HUES48 (cell line): ENCODE measurements around the gene PPP2R5C.

ENCODE experiments used
- H3K27ac ChIP-seq: one replicate; pipeline ENCODE4 v1.7.0; 2013; ENCODE audit warnings: low read depth, low read length, inconsistent platforms
- H3K27me3 ChIP-seq: 2 replicates; pipeline ENCODE4 v1.6.1; 2013; ENCODE audit warnings: mild to moderate bottlenecking, low read length; ENCODE audit not compliant: control insufficient read depth, insufficient read depth
- H3K36me3 ChIP-seq: 2 replicates; pipeline ENCODE4 v1.6.1; 2013; ENCODE audit warnings: low read length; ENCODE audit not compliant: control insufficient read depth, insufficient read depth
- H3K4me1 ChIP-seq: 2 replicates; pipeline ENCODE4 v1.6.1; 2013; ENCODE audit warnings: mild to moderate bottlenecking, low read length; ENCODE audit not compliant: control insufficient read depth, insufficient read depth
- H3K4me3 ChIP-seq: 2 replicates; pipeline ENCODE4 v1.5.1; 2013; ENCODE audit warnings: mild to moderate bottlenecking, low read depth, low read length
- H3K9ac ChIP-seq: 2 replicates; pipeline ENCODE4 v1.6.1; 2013; ENCODE audit warnings: mild to moderate bottlenecking, low read depth, low read length, moderate library complexity
- H3K9me3 ChIP-seq: 2 replicates; pipeline ENCODE4 v1.6.1; 2013; ENCODE audit warnings: low read length; ENCODE audit not compliant: control insufficient read depth, insufficient read depth

The PPP2R5C gene

DNA sequence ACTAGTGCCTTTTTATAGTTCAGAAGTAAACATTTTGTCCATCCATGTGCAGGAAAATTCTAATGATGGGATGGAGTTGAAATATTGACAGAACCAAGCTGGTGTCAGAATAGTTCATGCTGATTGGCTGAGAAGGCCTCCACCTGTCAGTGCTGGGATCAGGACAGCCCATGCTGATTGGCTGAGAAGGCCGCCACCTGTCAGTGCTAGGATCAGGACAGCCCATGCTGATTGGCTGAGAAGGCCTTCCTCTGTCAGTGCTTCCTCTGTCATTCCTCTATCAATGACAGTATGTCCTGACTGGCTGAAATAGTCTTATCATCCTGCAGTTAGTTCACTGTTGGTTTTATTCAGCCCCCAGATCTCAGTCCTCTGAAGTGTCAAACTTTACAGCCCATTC is 95.7 kb downstream of the PPP2R5C start:
- Histone ChIP-seq H3K36me3 (peaks cover 17% of the 10 kb centered on the region; the same call in 1 of the 2 replicates), H3K4me3 (no peak overlapping the region), H3K27me3 (no peaks in the 10 kb centered on the region), H3K9me3 (no peaks in the 10 kb centered on the region), H3K27ac (no peak overlapping the region), H3K9ac (no peak overlapping the region), H3K4me1 (no peaks in the 10 kb centered on the region)

DNA sequence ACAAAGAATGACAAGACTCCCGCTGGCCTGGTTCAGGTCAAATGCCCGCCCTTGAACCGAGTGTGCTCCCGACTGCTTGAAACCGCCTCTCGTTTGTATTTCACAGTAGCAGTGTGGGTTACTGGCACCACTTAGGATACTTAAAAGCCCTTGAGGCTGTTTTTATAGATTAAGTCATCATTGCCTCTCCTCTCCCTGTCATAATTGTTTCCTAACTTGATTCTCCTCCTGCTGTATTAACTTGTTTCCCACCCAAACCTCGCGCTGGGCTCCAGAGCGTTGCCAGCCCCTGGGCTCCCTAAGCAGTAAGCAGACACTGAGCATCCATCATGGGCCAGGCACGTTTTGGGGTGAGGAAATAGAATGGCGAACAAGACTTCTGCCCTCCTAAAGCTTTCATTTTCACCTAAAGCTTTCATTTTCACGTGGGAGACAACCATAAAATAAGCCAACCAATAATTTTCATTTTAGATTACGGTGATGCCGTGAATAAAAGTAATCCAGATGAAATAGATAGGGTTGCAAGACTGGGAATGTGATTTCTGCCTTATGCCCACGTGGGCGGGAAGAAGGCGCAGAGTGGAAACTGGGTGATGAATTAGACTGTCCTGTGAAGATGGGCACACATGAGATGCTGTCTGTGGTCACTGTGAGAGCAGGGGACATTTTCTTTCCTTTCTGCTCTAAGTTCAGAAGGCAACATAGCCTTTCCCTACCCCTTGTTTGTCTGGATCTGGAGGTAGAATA is 97.5 kb downstream of the PPP2R5C start:
- H3K9ac ChIP-seq: no peak overlapping the region
- peaks cover 17% of the 10 kb centered on the region; the same call in 1 of the 2 replicates for H3K36me3 ChIP-seq
- no peak overlapping the region for H3K27ac ChIP-seq
- no peaks in the 10 kb centered on the region for H3K27me3 ChIP-seq
- no peaks in the 10 kb centered on the region for H3K4me1 ChIP-seq
- no peak overlapping the region for H3K4me3 ChIP-seq
- H3K9me3 ChIP-seq: no peaks in the 10 kb centered on the region

DNA sequence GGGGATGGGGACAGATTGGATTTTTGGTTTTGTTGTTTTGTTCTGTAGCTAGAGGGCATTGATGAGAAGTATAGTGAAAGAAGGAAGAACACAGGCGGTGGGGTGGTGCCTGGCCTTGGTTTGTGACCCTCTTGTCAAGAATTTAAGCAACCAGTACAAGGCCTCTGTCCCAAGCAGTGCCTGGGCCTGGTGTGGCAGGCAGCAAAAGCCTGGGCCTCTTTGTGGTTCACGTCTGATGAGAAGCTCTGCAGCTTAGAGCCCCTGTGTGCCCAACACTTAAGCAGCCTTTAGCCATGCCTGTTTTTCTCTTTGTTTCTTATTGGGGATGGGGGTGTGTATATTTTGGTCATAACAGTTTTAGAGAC is 98.0 kb downstream of the PPP2R5C start:
- H3K9me3 ChIP-seq: no peaks in the 10 kb centered on the region
- no peaks in the 10 kb centered on the region for H3K4me1 ChIP-seq
- H3K9ac ChIP-seq: no peak overlapping the region
- no peak overlapping the region for H3K4me3 ChIP-seq
- peaks cover 20% of the 10 kb centered on the region; the same call in 1 of the 2 replicates for H3K36me3 ChIP-seq
- H3K27ac ChIP-seq: no peak overlapping the region
- no peaks in the 10 kb centered on the region for H3K27me3 ChIP-seq

DNA sequence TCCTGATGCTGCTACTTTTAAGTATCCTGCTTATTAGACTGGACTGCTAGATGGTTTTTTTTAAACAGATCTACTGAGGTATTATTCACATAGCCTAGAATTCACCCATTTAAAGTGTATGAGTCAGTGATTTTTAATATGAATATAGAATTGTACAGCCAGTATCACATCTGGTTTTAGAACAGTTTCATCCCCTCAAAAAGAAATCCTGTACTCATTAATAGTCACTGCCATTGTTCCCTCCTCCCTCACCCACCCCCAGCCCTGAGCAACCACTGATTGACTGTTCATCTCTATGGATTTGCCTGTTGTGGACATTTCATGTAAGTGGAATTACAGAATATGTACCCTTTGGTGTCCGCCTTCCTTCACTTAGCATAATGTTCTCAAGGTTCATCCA is 98.4 kb downstream of the PPP2R5C start:
- Histone ChIP-seq H3K36me3 (peaks cover 20% of the 10 kb centered on the region; the same call in 1 of the 2 replicates), H3K4me3 (no peak overlapping the region), H3K9ac (no peak overlapping the region), H3K27me3 (no peaks in the 10 kb centered on the region), H3K9me3 (no peaks in the 10 kb centered on the region), H3K4me1 (no peaks in the 10 kb centered on the region), H3K27ac (no peak overlapping the region)

DNA sequence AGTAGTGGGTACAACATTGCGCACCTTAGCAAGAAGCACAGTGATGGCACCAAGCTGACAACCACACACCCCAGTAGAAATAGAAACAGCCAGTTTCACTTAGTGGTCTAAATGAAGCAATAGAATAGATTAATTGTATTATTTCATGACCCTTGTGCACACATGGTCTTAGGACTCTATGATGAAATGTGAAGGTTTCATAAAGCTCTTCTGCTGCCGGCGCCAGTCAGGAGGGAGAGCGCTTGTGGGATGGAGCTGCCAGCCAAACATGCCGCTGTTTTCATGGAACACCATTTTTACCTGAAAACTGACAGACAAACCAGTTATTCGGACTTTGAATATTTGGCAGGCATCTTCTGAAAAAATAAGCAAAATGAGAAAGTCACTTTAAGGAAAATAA is 100.0 kb downstream of the PPP2R5C start:
- H3K36me3 ChIP-seq: peaks cover 20% of the 10 kb centered on the region; the same call in 1 of the 2 replicates
- H3K4me3 ChIP-seq: no peak overlapping the region
- no peaks in the 10 kb centered on the region for H3K4me1 ChIP-seq
- no peaks in the 10 kb centered on the region for H3K27me3 ChIP-seq
- no peaks in the 10 kb centered on the region for H3K9me3 ChIP-seq
- H3K9ac ChIP-seq: no peak overlapping the region
- H3K27ac ChIP-seq: no peak overlapping the region

DNA sequence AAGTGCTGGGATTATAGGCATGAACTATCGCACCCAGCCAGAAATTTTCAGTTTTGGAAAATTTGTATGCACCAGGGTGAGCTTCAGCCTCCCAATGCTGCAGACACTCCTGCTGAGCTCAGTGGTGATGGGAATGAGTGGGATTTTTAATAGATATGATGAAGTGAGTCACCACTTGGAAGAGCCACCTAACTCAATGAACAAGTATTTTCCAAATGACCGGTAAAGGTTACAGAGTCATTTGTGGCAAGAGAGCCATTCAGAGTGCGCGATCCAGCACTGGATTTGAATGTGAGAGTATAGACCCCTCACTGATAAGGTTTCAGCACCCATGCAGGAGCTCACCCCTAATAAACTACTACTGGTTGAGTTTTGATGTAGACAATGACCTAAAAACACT is 100.7 kb downstream of the PPP2R5C start:
- Histone ChIP-seq H3K4me1 (no peaks in the 10 kb centered on the region), H3K9me3 (no peaks in the 10 kb centered on the region), H3K4me3 (no peak overlapping the region), H3K27me3 (no peaks in the 10 kb centered on the region), H3K27ac (no peak overlapping the region), H3K9ac (no peak overlapping the region), H3K36me3 (peaks cover 15% of the 10 kb centered on the region; the same call in 1 of the 2 replicates)

DNA sequence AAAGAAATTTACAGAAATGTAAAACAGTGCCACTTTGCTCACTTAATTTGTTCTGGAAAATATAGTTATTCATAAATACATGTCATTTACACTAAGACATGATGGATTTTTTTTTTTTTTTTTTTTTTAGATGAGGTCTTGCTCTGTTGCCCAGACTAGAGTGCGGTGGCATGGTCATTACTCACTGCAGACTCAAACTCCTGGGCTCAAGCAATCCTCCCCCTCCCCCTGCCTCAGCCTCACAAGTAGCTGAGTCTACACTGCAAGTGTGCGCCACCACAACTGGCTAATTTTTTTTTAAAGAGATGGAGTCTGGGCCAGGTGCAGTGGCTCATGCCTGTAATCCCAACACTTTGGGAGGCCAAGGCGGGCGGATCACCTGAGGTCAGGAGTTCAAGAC is 101.2 kb downstream of the PPP2R5C start:
- H3K36me3 ChIP-seq: peaks cover 15% of the 10 kb centered on the region; the same call in 1 of the 2 replicates
- no peak overlapping the region for H3K9ac ChIP-seq
- no peaks in the 10 kb centered on the region for H3K4me1 ChIP-seq
- H3K27me3 ChIP-seq: no peaks in the 10 kb centered on the region
- H3K27ac ChIP-seq: no peak overlapping the region
- H3K9me3 ChIP-seq: no peaks in the 10 kb centered on the region
- H3K4me3 ChIP-seq: no peak overlapping the region

DNA sequence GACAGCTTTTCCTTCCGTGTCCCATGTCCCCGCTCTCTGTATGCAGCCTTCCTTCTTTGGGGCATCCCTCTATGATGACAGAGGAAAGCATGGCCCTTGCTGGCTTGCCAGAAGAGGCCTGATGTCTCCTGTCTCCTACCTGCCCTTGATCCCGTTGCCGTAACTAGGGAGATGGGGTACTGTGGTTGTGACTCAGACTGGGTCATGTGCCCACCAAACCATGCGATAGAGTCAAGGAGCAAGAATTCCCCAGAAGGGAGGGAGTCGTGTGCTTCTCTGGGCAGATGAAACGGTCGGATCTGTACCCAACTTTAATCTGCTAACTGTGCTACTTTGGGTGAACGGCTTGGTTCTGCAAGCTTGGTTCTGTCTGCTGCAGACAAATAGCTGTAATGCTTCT is 103.8 kb downstream of the PPP2R5C start:
- no peaks in the 10 kb centered on the region for H3K4me1 ChIP-seq
- H3K27ac ChIP-seq: no peak overlapping the region
- H3K9me3 ChIP-seq: no peaks in the 10 kb centered on the region
- no peak overlapping the region for H3K9ac ChIP-seq
- H3K27me3 ChIP-seq: no peaks in the 10 kb centered on the region
- H3K4me3 ChIP-seq: no peak overlapping the region
- 0 out of 2 replicates have a peak, but pooled peaks cover 3% of the 10 kb centered on the region for H3K36me3 ChIP-seq

DNA sequence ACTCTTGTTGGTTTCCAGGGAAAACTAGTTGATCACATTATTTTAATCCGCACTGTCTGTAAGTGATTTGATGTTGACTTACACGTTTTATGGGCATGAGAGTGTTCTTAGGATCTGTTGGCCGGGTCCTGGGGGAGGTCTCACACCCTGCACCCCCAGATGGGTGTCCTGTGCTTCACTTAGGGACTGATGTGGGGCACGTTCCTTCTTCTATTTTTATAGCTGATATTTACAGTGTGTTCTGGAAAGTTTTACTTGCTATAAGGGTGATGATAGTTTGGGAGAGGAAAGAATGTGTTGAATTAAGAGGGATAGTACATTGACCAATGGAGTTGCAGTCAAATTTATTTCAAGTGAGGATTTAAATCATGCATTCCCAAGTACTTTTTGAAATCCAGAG is 106.3 kb downstream of the PPP2R5C start:
- Histone ChIP-seq H3K27ac (no peak overlapping the region), H3K27me3 (no peaks in the 10 kb centered on the region), H3K9ac (no peak overlapping the region), H3K36me3 (0 out of 2 replicates have a peak, but pooled peaks cover 3% of the 10 kb centered on the region), H3K4me3 (no peak overlapping the region), H3K9me3 (no peaks in the 10 kb centered on the region), H3K4me1 (no peaks in the 10 kb centered on the region)

DNA sequence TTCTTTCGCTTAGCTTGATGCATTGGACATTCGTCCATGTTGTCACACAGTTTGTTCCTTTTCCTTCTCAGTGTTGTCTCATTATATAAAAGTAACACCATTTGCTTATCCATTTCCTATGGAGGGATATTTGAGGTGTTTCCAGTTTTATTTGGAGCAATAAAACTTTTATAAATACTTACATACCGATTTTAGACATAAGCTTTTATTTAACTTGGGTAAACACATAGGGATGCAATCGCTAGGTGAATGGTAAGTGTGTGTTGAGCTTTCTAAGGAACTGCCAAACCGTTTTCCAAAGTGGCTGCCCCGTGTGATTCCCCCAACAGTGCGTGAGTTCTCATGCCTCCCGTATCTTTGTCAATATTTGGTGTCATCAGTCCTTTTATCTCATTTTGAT is 107.7 kb downstream of the PPP2R5C start:
- no peaks in the 10 kb centered on the region for H3K4me1 ChIP-seq
- no peak overlapping the region for H3K4me3 ChIP-seq
- H3K9me3 ChIP-seq: no peaks in the 10 kb centered on the region
- H3K27me3 ChIP-seq: no peaks in the 10 kb centered on the region
- H3K36me3 ChIP-seq: 0 out of 2 replicates have a peak, but pooled peaks cover 2% of the 10 kb centered on the region
- no peak overlapping the region for H3K9ac ChIP-seq
- H3K27ac ChIP-seq: no peak overlapping the region

DNA sequence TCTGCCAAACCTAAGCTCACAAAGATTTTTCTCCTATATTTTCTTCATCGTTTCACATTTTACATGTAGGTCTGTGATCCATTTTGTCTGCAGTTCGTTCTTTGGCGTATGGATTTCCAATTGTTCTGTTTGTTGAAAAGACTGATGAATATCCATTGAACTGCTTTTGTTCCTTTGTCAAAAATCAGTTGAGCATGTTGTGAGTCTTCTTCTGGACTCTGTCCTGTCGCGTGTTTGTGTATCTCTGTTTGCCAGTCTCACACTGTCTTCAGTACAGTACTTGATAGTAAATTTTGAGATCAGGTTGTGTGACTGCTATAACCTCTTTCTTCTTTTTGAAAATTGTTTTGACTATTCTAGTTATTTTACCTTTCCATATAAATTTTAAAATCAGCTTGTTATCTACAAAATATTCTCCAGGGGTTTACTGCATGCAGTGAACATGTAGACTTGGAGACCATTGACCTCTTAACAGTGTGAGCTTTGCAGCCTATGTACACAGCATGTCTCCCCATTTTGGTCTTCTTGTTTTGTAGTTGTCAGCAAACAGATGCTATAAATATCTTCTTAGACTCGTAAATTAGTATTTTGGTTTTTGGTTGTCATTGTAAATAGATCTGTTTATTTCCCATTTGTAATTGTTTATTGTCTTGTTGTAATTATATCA is 108.9 kb downstream of the PPP2R5C start:
- Histone ChIP-seq H3K36me3 (no peaks in the 10 kb centered on the region), H3K27me3 (no peaks in the 10 kb centered on the region), H3K9ac (no peak overlapping the region), H3K4me3 (no peak overlapping the region), H3K9me3 (no peaks in the 10 kb centered on the region), H3K27ac (no peak overlapping the region), H3K4me1 (0 out of 2 replicates have a peak, but pooled peaks cover 3% of the 10 kb centered on the region)
